Stimulated activated CD4-positive, alpha-beta T cell treated with anti-CD3 and anti-CD28 coated beads, Interleukin-15, amount 100 ng/mL, for 48 hours (primary cell): ENCODE results near the gene COL9A1.

Experiments used
- DNase-seq, 2 donors: peaks; one replicate each; pipeline ENCODE4 v3.0.0-alpha.2; 2020; ENCODE audit warnings: low read depth in 2 of 2

COL9A1 gene

GRCh38 chr6:70172252-70172651 lies 130.6 kb downstream of the COL9A1 start:
- no peak for DNase-seq

DNA sequence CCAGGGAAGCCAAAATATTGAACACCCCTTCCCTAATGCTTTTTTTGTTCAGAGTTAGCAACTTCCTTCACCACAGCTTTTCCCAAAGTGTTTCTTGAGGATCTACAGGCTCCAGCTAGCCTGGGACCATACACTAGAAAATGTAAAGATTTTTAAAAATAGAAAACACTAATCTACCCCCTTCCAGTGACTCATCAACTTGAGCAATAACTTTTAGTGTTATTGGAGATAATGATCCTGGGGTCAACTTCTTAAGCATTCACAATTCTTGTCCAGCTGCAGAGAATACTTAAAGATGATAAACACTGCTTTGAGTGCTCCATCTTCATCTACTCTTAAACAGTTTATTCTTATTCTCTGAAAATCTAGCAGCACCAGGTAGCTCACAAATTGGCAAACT lies 131.6 kb downstream of the COL9A1 start:
- DNase-seq = no peak

- no peak for DNase-seq
These were observed 134.1 kb downstream of the COL9A1 start for GRCh38 chr6:70168681-70169377.
